WERI-Rb-1 (cell line): Measurements from ENCODE around the gene CARD19.

Experiments used
- DNase-seq: peaks from one replicate; pipeline ENCODE4 v3.0.0-alpha.2; 2020
- H3K27ac ChIP-seq: fragments of 250-450 bp; sonication (Bioruptor Pico); 2 replicates; pipeline ENCODE4 v1.5.1; 2020; ENCODE audit warnings: mild to moderate bottlenecking, moderate library complexity
- H3K27me3 ChIP-seq: fragments of 250-450 bp; sonication (Bioruptor Pico); 2 replicates; pipeline ENCODE4 v1.5.1; 2021; ENCODE audit warnings: mild to moderate bottlenecking, low read depth, moderate library complexity; ENCODE audit not compliant: insufficient read depth, severe bottlenecking
- H3K36me3 ChIP-seq: fragments of 250-450 bp; sonication (Bioruptor Pico); 2 replicates; pipeline ENCODE4 v1.5.1; 2020; ENCODE audit warnings: mild to moderate bottlenecking, moderate library complexity
- H3K4me3 ChIP-seq: 2 replicates; pipeline ENCODE4 v1.5.1; 2011; ENCODE audit warnings: low read depth, mild to moderate bottlenecking, control low read depth, low read length
- H3K9me3 ChIP-seq: fragments of 250-450 bp; sonication (Bioruptor Pico); 2 replicates; pipeline ENCODE4 v1.5.1; 2021; ENCODE audit warnings: mild to moderate bottlenecking, moderate library complexity; ENCODE audit not compliant: severe bottlenecking
- CTCF ChIP-seq: IDR thresholded peaks from 2 replicates; pipeline ENCODE4 v1.5.1; 2011; ENCODE audit warnings: low read depth, mild to moderate bottlenecking, control low read depth, inconsistent platforms, low read length

CARD19 gene

GRCh38 chr9:93071464-93071863 is 24.6 kb upstream of the CARD19 start:
- H3K36me3 ChIP-seq, result no peaks in the 10 kb centered on the region
- no peak overlapping the region for H3K4me3 ChIP-seq
- no peaks in the 10 kb centered on the region for H3K27me3 ChIP-seq
- no peak overlapping the region for H3K27ac ChIP-seq
- no peak for DNase-seq
- no peak for TF ChIP-seq CTCF
- no peaks in the 10 kb centered on the region for H3K9me3 ChIP-seq

GRCh38 chr9:93072383-93072795 is 23.6 kb upstream of the CARD19 start:
- no peak overlapping the region for H3K27ac ChIP-seq
- H3K36me3 ChIP-seq, result no peaks in the 10 kb centered on the region
- no peak for DNase-seq
- no peaks in the 10 kb centered on the region for H3K9me3 ChIP-seq
- H3K4me3 ChIP-seq, result no peak overlapping the region
- TF ChIP-seq CTCF, result no peak
- no peaks in the 10 kb centered on the region for H3K27me3 ChIP-seq

- no peaks in the 10 kb centered on the region for H3K9me3 ChIP-seq
- H3K4me3 ChIP-seq, result no peak overlapping the region
- H3K27ac ChIP-seq, result no peak overlapping the region
- TF ChIP-seq CTCF, result no peak
- no peaks in the 10 kb centered on the region for H3K27me3 ChIP-seq
- DNase-seq, result no peak
- no peaks in the 10 kb centered on the region for H3K36me3 ChIP-seq
These were observed 19.8 kb upstream of the CARD19 start for GRCh38 chr9:93076101-93076791.

GRCh38 chr9:93076792-93077128 is 19.3 kb upstream of the CARD19 start:
- H3K27ac ChIP-seq, result no peak overlapping the region

GRCh38 chr9:93077367-93077766 is 18.6 kb upstream of the CARD19 start:
- no peaks in the 10 kb centered on the region for H3K36me3 ChIP-seq
- no peaks in the 10 kb centered on the region for H3K9me3 ChIP-seq

More at GRCh38 chr9:93076792-93077128, 19.3 kb upstream of the CARD19 start:
- DNase-seq, result no peak
- H3K27me3 ChIP-seq, result no peaks in the 10 kb centered on the region
- no peak for TF ChIP-seq CTCF
- no peaks in the 10 kb centered on the region for H3K36me3 ChIP-seq
- no peaks in the 10 kb centered on the region for H3K9me3 ChIP-seq
- no peak overlapping the region for H3K4me3 ChIP-seq

More at GRCh38 chr9:93077367-93077766, 18.6 kb upstream of the CARD19 start:
- DNase-seq, result no peak
- TF ChIP-seq CTCF, result no peak
- no peak overlapping the region for H3K4me3 ChIP-seq
- H3K27ac ChIP-seq, result no peak overlapping the region
- H3K27me3 ChIP-seq, result no peaks in the 10 kb centered on the region
